ENCODE measurements around the gene WDR48.

DNA sequence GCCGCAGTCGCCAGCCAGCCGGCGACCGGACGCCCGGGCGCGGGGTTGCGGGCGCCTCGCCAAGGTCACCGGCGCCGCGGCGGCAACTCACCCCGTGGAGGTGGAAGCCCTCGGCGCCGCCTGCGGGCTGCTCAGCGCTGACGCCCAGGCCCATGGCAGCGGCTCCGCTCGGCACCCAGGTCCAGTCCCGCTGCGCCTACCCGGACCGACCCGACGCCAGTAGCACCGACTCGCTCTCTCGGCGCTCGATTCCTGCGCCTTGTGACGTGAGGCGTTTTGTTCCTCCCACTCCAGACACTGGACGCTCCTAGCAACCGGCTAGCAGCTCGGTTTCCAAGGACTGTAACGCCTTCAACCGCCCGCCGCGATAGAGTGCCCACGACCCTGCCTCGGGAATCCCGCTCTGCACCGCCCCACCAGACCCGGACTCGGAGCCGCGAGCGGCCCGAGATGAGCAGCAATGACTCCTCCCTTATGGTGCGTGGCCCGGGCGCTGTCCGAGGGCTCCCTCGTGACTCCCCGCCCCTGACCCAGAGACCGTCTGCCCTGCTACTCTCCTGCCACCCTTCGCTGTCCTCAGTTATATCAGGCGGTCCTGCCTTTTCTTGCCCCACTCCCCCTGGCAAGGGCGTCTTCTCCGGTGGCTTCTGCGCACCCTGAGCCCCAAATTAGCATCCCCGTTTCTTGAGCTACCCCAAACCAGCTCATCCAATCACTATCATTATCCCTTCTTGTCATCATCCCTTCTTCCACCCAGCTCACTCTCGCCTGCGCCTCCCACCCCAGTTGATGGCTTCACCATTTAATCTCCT, 55.8 kb downstream of the WDR48 start, which contains the start of the genes GORASP1 and TTC21A:
- TF ChIP-seq CTCF (IDR thresholded peaks at IDR 0.05; ENCODE audit: borderline replicate concordance, extremely low read depth, low read length, poor library complexity, severe bottlenecking), result peak; percentile 7
- TF ChIP-seq EZH2 (IDR thresholded peaks at IDR 0.05; ENCODE audit: borderline replicate concordance, low read depth, low read length, severe bottlenecking), result no peak
